OCI-LY1 (cell line): Measurements from ENCODE around the gene AEBP1.

Experiments used
- H2AFZ ChIP-seq: fragments of 200-600 bp; sonication (generic), shearing (Covaris generic); 2 replicates; pipeline ENCODE4 v1.6.0; 2014; ENCODE audit warnings: antibody characterized with exemption, mild to moderate bottlenecking, low read length
- H3F3A ChIP-seq: fragments of 200-600 bp; sonication (generic), shearing (Covaris generic); 2 replicates; pipeline ENCODE4 v1.6.0; 2014; ENCODE audit warnings: mild to moderate bottlenecking, antibody characterized with exemption, low read length, moderate library complexity; ENCODE audit not compliant: insufficient read depth
- H3K27ac ChIP-seq: fragments of 200-600 bp; sonication (generic); 2 replicates; pipeline ENCODE4 v1.5.1; 2014; ENCODE audit warnings: low read length, mixed run types, mild to moderate bottlenecking, low read depth; ENCODE audit not compliant: poor library complexity, severe bottlenecking
- H3K27me3 ChIP-seq: fragments of 200-600 bp; sonication (generic); 2 replicates; pipeline ENCODE4 v1.6.0; 2014; ENCODE audit warnings: antibody characterized with exemption, mild to moderate bottlenecking, low read length, moderate library complexity; ENCODE audit not compliant: insufficient read depth
- H3K36me3 ChIP-seq: fragments of 200-600 bp; sonication (generic); 2 replicates; pipeline ENCODE4 v1.6.1; 2014; ENCODE audit warnings: mild to moderate bottlenecking, antibody characterized with exemption, low read length, moderate library complexity, mixed read lengths; ENCODE audit not compliant: insufficient read depth
- H3K4me1 ChIP-seq: fragments of 200-600 bp; sonication (generic); 2 replicates; pipeline ENCODE4 v1.5.1; 2014; ENCODE audit warnings: mild to moderate bottlenecking, low read length, moderate library complexity; ENCODE audit not compliant: insufficient read depth, severe bottlenecking
- H3K4me2 ChIP-seq: fragments of 200-600 bp; sonication (generic), shearing (Covaris generic); 2 replicates; pipeline ENCODE4 v1.6.1; 2014; ENCODE audit warnings: low read length
- H3K4me3 ChIP-seq: fragments of 200-600 bp; sonication (generic); 2 replicates; pipeline ENCODE4 v1.5.1; 2014; ENCODE audit warnings: low read length, low read depth, mild to moderate bottlenecking, mixed read lengths; ENCODE audit not compliant: poor library complexity, severe bottlenecking
- H3K79me2 ChIP-seq: fragments of 200-600 bp; shearing (Covaris generic); 2 replicates; pipeline ENCODE4 v1.6.1; 2016; ENCODE audit warnings: mixed run types, low read length, mixed read lengths; ENCODE audit not compliant: insufficient read depth
- H3K9ac ChIP-seq: fragments of 200-600 bp; sonication (generic), shearing (Covaris generic); 2 replicates; pipeline ENCODE4 v1.6.1; 2014; ENCODE audit warnings: mild to moderate bottlenecking, low read length, mixed read lengths
- H3K9me2 ChIP-seq: fragments of 200-600 bp; sonication (generic), shearing (Covaris generic); 2 replicates; pipeline ENCODE4 v1.6.1; 2014; ENCODE audit warnings: low read depth, mild to moderate bottlenecking, low read length, mixed read lengths
- H3K9me3 ChIP-seq: fragments of 200-600 bp; shearing (Covaris generic); 2 replicates; pipeline ENCODE4 v1.6.1; 2014; ENCODE audit warnings: low read length, mixed read lengths
- H4K20me1 ChIP-seq: fragments of 200-600 bp; sonication (generic), shearing (Covaris generic); 2 replicates; pipeline ENCODE4 v1.6.0; 2016; ENCODE audit warnings: mild to moderate bottlenecking, low read length; ENCODE audit not compliant: insufficient read depth
- CTCF ChIP-seq: fragments of 200-600 bp; sonication (generic), shearing (Covaris generic); IDR thresholded peaks from 2 replicates; pipeline ENCODE4 v1.5.1; 2017; ENCODE audit warnings: mild to moderate bottlenecking, antibody characterized with exemption, low read length, moderate library complexity, mixed read lengths
- EZH2 ChIP-seq: fragments of 200-600 bp; sonication (generic), shearing (Covaris generic); IDR thresholded peaks from 2 replicates; pipeline ENCODE4 v1.8.0; 2017; ENCODE audit warnings: borderline replicate concordance, mixed run types, mild to moderate bottlenecking, antibody characterized with exemption, low read length, moderate library complexity, mixed read lengths

The AEBP1 gene

GRCh38 chr7:44149571-44150465 is 45.7 kb downstream of the AEBP1 start:
- Histone ChIP-seq H3K27ac (no peak overlapping the region), H3K79me2 (no peaks in the 10 kb centered on the region), H3K4me1 (no peaks in the 10 kb centered on the region), H3K4me3 (no peak overlapping the region), H3K9me3 (no peaks in the 10 kb centered on the region), H3K4me2 (no peak overlapping the region), H3K27me3 (no peaks in the 10 kb centered on the region), H3K9me2 (no peaks in the 10 kb centered on the region), H4K20me1 (no peaks in the 10 kb centered on the region), H2AFZ (no peak overlapping the region), H3K36me3 (no peaks in the 10 kb centered on the region), H3K9ac (no peak overlapping the region), H3F3A (no peaks in the 10 kb centered on the region)
- TF ChIP-seq EZH2: no peak

GRCh38 chr7:44150466-44150832 is 46.3 kb downstream of the AEBP1 start:
- Histone ChIP-seq H2AFZ (no peak overlapping the region), H3K36me3 (no peaks in the 10 kb centered on the region), H3K27me3 (no peaks in the 10 kb centered on the region), H3K9me3 (no peaks in the 10 kb centered on the region), H3K4me2 (no peak overlapping the region), H3K27ac (no peak overlapping the region), H3K79me2 (no peaks in the 10 kb centered on the region), H3F3A (no peaks in the 10 kb centered on the region), H3K4me1 (no peaks in the 10 kb centered on the region), H3K9me2 (no peaks in the 10 kb centered on the region), H3K9ac (no peak overlapping the region), H3K4me3 (no peak overlapping the region), H4K20me1 (no peaks in the 10 kb centered on the region)
- TF ChIP-seq EZH2 (no peak), CTCF (no peak)

GRCh38 chr7:44150966-44151941 is 47.1 kb downstream of the AEBP1 start:
- no peaks in the 10 kb centered on the region for H3K4me1 ChIP-seq
- no peaks in the 10 kb centered on the region for H3K36me3 ChIP-seq
- H2AFZ ChIP-seq: no peak overlapping the region
- no peaks in the 10 kb centered on the region for H3F3A ChIP-seq
- TF ChIP-seq CTCF (no peak), EZH2 (no peak)
- H3K4me3 ChIP-seq: no peak overlapping the region
- H3K4me2 ChIP-seq: no peak overlapping the region
- no peaks in the 10 kb centered on the region for H3K79me2 ChIP-seq
- H4K20me1 ChIP-seq: no peaks in the 10 kb centered on the region
- no peaks in the 10 kb centered on the region for H3K9me2 ChIP-seq
- H3K27me3 ChIP-seq: no peaks in the 10 kb centered on the region
- H3K27ac ChIP-seq: no peak overlapping the region
- H3K9ac ChIP-seq: no peak overlapping the region
- no peaks in the 10 kb centered on the region for H3K9me3 ChIP-seq
